Common myeloid progenitor, CD34-positive (primary cell): ENCODE measurements around the gene POU2F2.

ENCODE experiments used
- CTCF ChIA-PET: fragments of 350-600 bp; sonication (Branson Sonifier 250); formaldehyde crosslinking; loops from one replicate; lab custom pipeline; 2021; ENCODE audit warnings: antibody characterized with exemption; lab: Charles Lee
- POLR2A ChIA-PET: fragments of 350-600 bp; sonication (Branson Sonifier 250); formaldehyde crosslinking; loops from one replicate; lab custom pipeline; 2021; ENCODE audit warnings: antibody characterized with exemption; lab: Charles Lee
- DNase-seq, 3 donors: peaks; one replicate each; pipeline versions ENCODE4 v3.0.0 to v3.0.0-alpha.2; 2013
- H3K27ac ChIP-seq, 2 experiments: 1 replicate in 1 of 2; 2 replicates in 1 of 2; pipeline ENCODE4 v1.7.0; 2013; ENCODE audit warnings: inconsistent platforms in 2 of 2, low read length in 2 of 2, mild to moderate bottlenecking in 2 of 2, low read depth in 1 of 2, moderate library complexity in 1 of 2; ENCODE audit not compliant: severe bottlenecking in 2 of 2, insufficient read depth in 1 of 2, poor library complexity in 1 of 2
- H3K27me3 ChIP-seq, 5 experiments: replicated peaks in 2 of 5; 1 replicate in 3 of 5; 2 replicates in 2 of 5; pipeline versions ENCODE4 v1.6.1 to v1.7.0; 2013; ENCODE audit warnings: low read length in 4 of 5, mild to moderate bottlenecking in 2 of 5, moderate library complexity in 2 of 5, inconsistent platforms in 1 of 5; ENCODE audit not compliant: insufficient read depth in 5 of 5, control insufficient read depth in 4 of 5
- H3K36me3 ChIP-seq, 4 experiments: 1 replicate in 2 of 4; 2 replicates in 2 of 4; pipeline versions ENCODE4 v1.6.1 to v1.7.0; 2013; ENCODE audit warnings: low read length in 3 of 4, control low read depth in 1 of 4, mild to moderate bottlenecking in 1 of 4; ENCODE audit not compliant: control insufficient read depth in 4 of 4, insufficient read depth in 4 of 4
- H3K4me1 ChIP-seq, 4 experiments: 1 replicate in 3 of 4; 2 replicates in 1 of 4; pipeline versions ENCODE4 v1.6.1 to v1.7.1; 2013; ENCODE audit warnings: low read length in 3 of 4, mild to moderate bottlenecking in 3 of 4, control low read depth in 1 of 4, inconsistent platforms in 1 of 4, moderate library complexity in 1 of 4; ENCODE audit not compliant: control insufficient read depth in 4 of 4, insufficient read depth in 4 of 4; ENCODE audit errors: control extremely low read depth in 1 of 4
- H3K4me3 ChIP-seq, 7 experiments: 1 replicate in 4 of 7; 2 replicates in 3 of 7; pipeline versions ENCODE4 v1.5.1 to v1.7.0; 2013; ENCODE audit warnings: mild to moderate bottlenecking in 7 of 7, low read length in 6 of 7, moderate library complexity in 6 of 7, inconsistent platforms in 2 of 7, low read depth in 2 of 7, control low read depth in 1 of 7; ENCODE audit not compliant: insufficient read depth in 4 of 7, control insufficient read depth in 1 of 7; ENCODE audit errors: extremely low read depth in 1 of 7
- H3K9me3 ChIP-seq, 5 experiments: 1 replicate in 4 of 5; 2 replicates in 1 of 5; pipeline versions ENCODE4 v1.6.1 to v1.7.1; 2013; ENCODE audit warnings: low read length in 4 of 5, mild to moderate bottlenecking in 2 of 5, inconsistent platforms in 1 of 5, low read depth in 1 of 5, moderate library complexity in 1 of 5; ENCODE audit not compliant: control insufficient read depth in 4 of 5, insufficient read depth in 2 of 5; ENCODE audit errors: control extremely low read depth in 1 of 5
- WGBS: methylation state at CpG from one replicate; pipeline ENCODE4 v1.1.5; 2013; ENCODE audit not compliant: insufficient coverage; 5-methylcytosine and 5-hydroxymethylcytosine counted together

The POU2F2 gene

DNA sequence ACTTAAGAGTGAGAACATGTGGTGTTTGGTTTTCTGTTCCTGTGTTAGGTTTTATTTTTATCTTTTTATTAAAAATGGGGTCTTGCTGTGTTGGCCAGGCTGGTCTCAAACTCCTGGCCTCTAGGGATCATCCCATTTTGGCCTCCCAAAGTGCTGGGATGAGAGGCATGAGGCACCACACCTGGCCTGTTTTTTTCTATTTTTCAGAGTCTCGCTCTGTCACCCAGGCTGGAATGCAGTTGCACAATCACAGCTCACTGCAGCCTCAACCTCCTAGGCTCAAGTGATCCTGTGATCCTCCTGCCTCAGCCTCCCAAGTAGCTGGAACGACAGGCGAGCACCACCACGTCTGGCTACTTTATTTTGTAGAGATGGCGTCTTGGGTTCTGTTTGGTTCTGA is 48.7 kb downstream of the POU2F2 start:
- Histone ChIP-seq H3K4me3 (no peak overlapping the region), H3K27ac (no peak overlapping the region), H3K36me3 (peaks cover 3 to 40% (median 32%) of the 10 kb centered on the region in 4 experiments), H3K9me3 (no peaks in the 10 kb centered on the region), H3K27me3 (no peaks in the 10 kb centered on the region), H3K4me1 (peaks cover 0 to 4% (median 3%) of the 10 kb centered on the region in 4 experiments)
- WGBS = 94% methylated on average over 4 of the region's 5 CpGs
- ChIA-PET CTCF (interaction anchor here (1.3 to 2.4 kb wide), 2 partner anchors 13 to 19 kb away, joined by 3 to 7 read pairs; no protein-coding TSS in a partner anchor), POLR2A (no interaction called here)
- no peak for DNase-seq

GRCh38 chr19:42081584-42082203 is 50.6 kb downstream of the POU2F2 start:
- H3K9me3 ChIP-seq = no peaks in the 10 kb centered on the region
- peak overlapping the region in 1 of 2 experiments; percentile 19 for H3K27ac ChIP-seq
- peaks cover 6 to 18% (median 16%) of the 10 kb centered on the region in 4 experiments for H3K4me1 ChIP-seq
- peak in 2 of 3 donors; percentile 73 to 75 for DNase-seq
- CTCF ChIA-PET = interaction anchor here (0.6 to 4.5 kb wide), 7 partner anchors 11 to 81 kb away, joined by 3 to 31 read pairs (median 7); no protein-coding TSS in a partner anchor
- POLR2A ChIA-PET = no interaction called here
- 100% methylated on average over 2 of the region's 2 CpGs for WGBS
- no peak overlapping the region for H3K4me3 ChIP-seq
- H3K36me3 ChIP-seq = peaks cover 6 to 45% (median 35%) of the 10 kb centered on the region in 4 experiments
- H3K27me3 ChIP-seq = no peaks in the 10 kb centered on the region

GRCh38 chr19:42080764-42081375 is 51.4 kb downstream of the POU2F2 start:
- no peaks in the 10 kb centered on the region for H3K27me3 ChIP-seq
- peaks cover 6 to 45% (median 35%) of the 10 kb centered on the region in 4 experiments for H3K36me3 ChIP-seq
- POLR2A ChIA-PET = no interaction called here
- peak overlapping the region in 1 of 2 experiments; percentile 19 for H3K27ac ChIP-seq
- H3K4me3 ChIP-seq = no peak overlapping the region
- H3K9me3 ChIP-seq = no peaks in the 10 kb centered on the region
- WGBS = 98% methylated on average over 22 of the region's 28 CpGs
- CTCF ChIA-PET = interaction anchor here (1.5 to 4.5 kb wide), 6 partner anchors 10 to 80 kb away, joined by 3 to 31 read pairs (median 7); no protein-coding TSS in a partner anchor
- DNase-seq = no peak
- peaks cover 8 to 20% (median 16%) of the 10 kb centered on the region in 4 experiments for H3K4me1 ChIP-seq

- no peaks in the 10 kb centered on the region for H3K27me3 ChIP-seq
- no peaks in the 10 kb centered on the region for H3K9me3 ChIP-seq
- H3K27ac ChIP-seq = no peak overlapping the region
- 98% methylated on average over 44 of the region's 44 CpGs for WGBS
- ChIA-PET POLR2A (no interaction called here), CTCF (interaction anchor here (1.5 to 4.5 kb wide), 5 partner anchors 9 to 80 kb away, joined by 3 to 31 read pairs (median 7); no protein-coding TSS in a partner anchor)
- H3K36me3 ChIP-seq = peaks cover 6 to 45% (median 35%) of the 10 kb centered on the region in 4 experiments
- peaks cover 8 to 24% (median 18%) of the 10 kb centered on the region in 4 experiments for H3K4me1 ChIP-seq
- no peak for DNase-seq
- no peak overlapping the region for H3K4me3 ChIP-seq
These were observed 52.1 kb downstream of the POU2F2 start for GRCh38 chr19:42079886-42080763.

- Histone ChIP-seq H3K4me3 (no peak overlapping the region), H3K36me3 (peaks cover 6 to 45% (median 35%) of the 10 kb centered on the region in 4 experiments), H3K27me3 (no peaks in the 10 kb centered on the region), H3K4me1 (peaks cover 8 to 29% (median 24%) of the 10 kb centered on the region in 4 experiments), H3K9me3 (no peaks in the 10 kb centered on the region), H3K27ac (no peak overlapping the region)
- ChIA-PET POLR2A (no interaction called here), CTCF (interaction anchor here (0.8 to 4.5 kb wide), 3 partner anchors 14 to 301 kb away, joined by 3 to 31 read pairs (median 3); no protein-coding TSS in a partner anchor)
- WGBS = 94% methylated on average over 13 of the region's 16 CpGs
- DNase-seq = no peak
These were observed 53.0 kb downstream of the POU2F2 start for GRCh38 chr19:42079276-42079669.

DNA sequence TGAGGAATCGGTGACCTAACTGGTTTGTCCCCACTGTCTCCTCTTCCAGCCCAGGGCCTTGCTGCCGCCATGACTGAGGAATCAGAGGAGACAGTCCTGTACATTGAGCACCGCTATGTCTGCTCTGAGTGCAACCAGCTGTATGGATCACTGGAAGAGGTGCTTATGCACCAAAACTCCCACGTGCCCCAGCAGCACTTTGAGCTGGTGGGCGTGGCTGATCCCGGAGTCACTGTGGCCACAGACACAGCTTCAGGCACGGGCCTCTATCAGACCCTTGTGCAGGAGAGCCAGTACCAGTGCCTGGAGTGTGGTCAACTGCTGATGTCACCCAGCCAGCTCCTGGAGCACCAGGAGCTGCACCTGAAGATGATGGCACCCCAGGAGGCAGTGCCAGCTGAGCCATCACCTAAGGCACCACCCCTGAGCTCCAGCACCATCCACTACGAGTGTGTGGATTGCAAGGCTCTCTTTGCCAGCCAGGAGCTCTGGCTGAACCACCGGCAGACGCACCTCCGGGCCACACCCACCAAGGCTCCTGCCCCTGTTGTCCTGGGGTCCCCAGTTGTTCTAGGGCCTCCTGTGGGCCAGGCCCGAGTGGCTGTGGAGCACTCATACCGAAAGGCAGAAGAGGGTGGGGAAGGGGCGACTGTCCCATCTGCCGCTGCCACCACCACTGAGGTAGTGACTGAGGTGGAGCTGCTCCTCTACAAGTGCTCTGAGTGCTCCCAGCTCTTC is 53.5 kb downstream of the POU2F2 start:
- ChIA-PET CTCF (interaction anchor here (0.8 to 4.5 kb wide), 3 partner anchors 15 to 301 kb away, joined by 3 to 31 read pairs (median 3); no protein-coding TSS in a partner anchor), POLR2A (interaction anchor here (0.9 kb wide), 1 partner anchor 27 kb away, joined by 3 read pairs; no protein-coding TSS in a partner anchor)
- Histone ChIP-seq H3K27ac (peak overlapping the region in 1 of 2 experiments; percentile 99), H3K9me3 (no peaks in the 10 kb centered on the region), H3K4me1 (peaks cover 8 to 29% (median 24%) of the 10 kb centered on the region in 4 experiments), H3K36me3 (peaks cover 6 to 45% (median 35%) of the 10 kb centered on the region in 4 experiments), H3K4me3 (no peak overlapping the region), H3K27me3 (no peaks in the 10 kb centered on the region)
- DNase-seq = no peak
- 96% methylated on average over 9 of the region's 15 CpGs for WGBS
